Renal cortex interstitium (tissue), 15 donors: ENCODE data around the gene RAB3A. TPM values are rescaled to one million over a fixed set of nuclear protein-coding genes. Genes with fewer than 3 reads are reported as not detected.

Experiments used
- DNase-seq, 11 donors: peaks; one replicate each; pipeline ENCODE4 v3.0.0-alpha.2; 2013; ENCODE audit warnings: low read depth in 9 of 11, low spot score in 4 of 11; ENCODE audit errors: extremely low read depth in 1 of 11
- long read RNA-seq, 16 experiments: transcript quantifications; one replicate each; lab custom pipeline, GENCODE V29; 2026
- polyA plus RNA-seq, 3 donors: library from polyadenylated mRNA; unstranded; fragments of 120-200 nt; gene quantifications; one replicate each; pipeline ENCODE4 v1.2.1, GENCODE V29; 2013; ENCODE audit not compliant: insufficient read length in 3 of 3

Gene RAB3A, protein sequence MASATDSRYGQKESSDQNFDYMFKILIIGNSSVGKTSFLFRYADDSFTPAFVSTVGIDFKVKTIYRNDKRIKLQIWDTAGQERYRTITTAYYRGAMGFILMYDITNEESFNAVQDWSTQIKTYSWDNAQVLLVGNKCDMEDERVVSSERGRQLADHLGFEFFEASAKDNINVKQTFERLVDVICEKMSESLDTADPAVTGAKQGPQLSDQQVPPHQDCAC
- polyA plus RNA-seq = 1 to 10 TPM; 4.9 to 6.5 (median 5.4) TPM
- long read RNA-seq, donor 1, partial matches to known transcripts = 0 of 1 reads
- long read RNA-seq, donor 1, other reads (novel, unspliced or antisense) = 0 of 1 reads
- long read RNA-seq, donor 2, partial matches to known transcripts = 0 of 1 reads
- long read RNA-seq, donor 2, other reads (novel, unspliced or antisense) = 0 of 1 reads
- long read RNA-seq, donor 3, partial matches to known transcripts = 0 of 3 reads
- long read RNA-seq, donor 3, other reads (novel, unspliced or antisense) = 0 of 3 reads
- long read RNA-seq, donor 4, partial matches to known transcripts = 0 of 2 reads
- long read RNA-seq, donor 4, other reads (novel, unspliced or antisense) = 0 of 2 reads
- long read RNA-seq, donor 5, partial matches to known transcripts = 0 of 2 reads
- long read RNA-seq, donor 5, other reads (novel, unspliced or antisense) = 0 of 2 reads
- long read RNA-seq, donor 6, transcript RAB3A-201 (5 exons, 1,528 nt) = major isoform, 6 of 6 reads
- long read RNA-seq, donor 6, partial matches to known transcripts = 0 of 6 reads
- long read RNA-seq, donor 6, other reads (novel, unspliced or antisense) = 0 of 6 reads
- long read RNA-seq, donor 7, partial matches to known transcripts = 0 of 2 reads
- long read RNA-seq, donor 7, other reads (novel, unspliced or antisense) = 0 of 2 reads
- long read RNA-seq, donor 8 = 0 reads
- long read RNA-seq, donor 9, partial matches to known transcripts = 0 of 3 reads
- long read RNA-seq, donor 9, other reads (novel, unspliced or antisense) = 0 of 3 reads
- long read RNA-seq, donor 10, partial matches to known transcripts = 0 of 3 reads
- long read RNA-seq, donor 10, other reads (novel, unspliced or antisense) = 0 of 3 reads
- long read RNA-seq, donor 11, partial matches to known transcripts = 0 of 1 reads
- long read RNA-seq, donor 11, other reads (novel, unspliced or antisense) = 0 of 1 reads
- long read RNA-seq, donor 12, partial matches to known transcripts = 0 of 1 reads
- long read RNA-seq, donor 12, other reads (novel, unspliced or antisense) = 0 of 1 reads
- long read RNA-seq, donor 13, transcript RAB3A-201 (5 exons, 1,528 nt) = major isoform, 6 of 6 reads
- long read RNA-seq, donor 13, partial matches to known transcripts = 0 of 6 reads
- long read RNA-seq, donor 13, other reads (novel, unspliced or antisense) = 0 of 6 reads
- long read RNA-seq, donor 14, partial matches to known transcripts = 0 of 2 reads
- long read RNA-seq, donor 14, other reads (novel, unspliced or antisense) = 0 of 2 reads
- long read RNA-seq, donor 15 = 0 reads
- long read RNA-seq, donor 16, transcript RAB3A-201 (5 exons, 1,528 nt) = major isoform, 6 of 6 reads
- long read RNA-seq, donor 16, partial matches to known transcripts = 0 of 6 reads
- long read RNA-seq, donor 16, other reads (novel, unspliced or antisense) = 0 of 6 reads

GRCh38 chr19:18203863-18204393 is at the start of gene RAB3A:
Gene RAB3A (minus strand): TSS chr19:18204042. CDS start chr19:18202740, 1,302 bp downstream.
- DNase-seq = peak; percentile 100

GRCh38 chr19:18253130-18253529 is 49.3 kb upstream of the RAB3A start:
- DNase-seq = no peak

DNA sequence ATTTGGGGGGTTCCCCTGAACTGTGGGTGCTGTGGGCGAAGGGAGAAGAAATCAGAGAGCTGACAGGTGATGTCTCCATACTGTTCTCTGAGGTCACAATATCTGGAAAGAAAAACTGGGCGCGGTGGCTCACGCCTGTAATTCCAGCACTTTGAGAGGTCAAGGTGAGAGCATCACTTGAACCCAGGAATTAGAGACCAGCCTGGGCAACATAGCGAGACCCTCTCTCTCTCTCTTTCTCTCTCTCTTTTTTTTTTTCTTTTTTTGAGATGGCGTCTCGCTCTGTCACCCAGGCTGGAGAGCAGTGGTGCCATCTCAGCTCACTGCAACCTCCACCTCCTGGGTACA is 48.5 kb upstream of the RAB3A start:
- no peak for DNase-seq

DNA sequence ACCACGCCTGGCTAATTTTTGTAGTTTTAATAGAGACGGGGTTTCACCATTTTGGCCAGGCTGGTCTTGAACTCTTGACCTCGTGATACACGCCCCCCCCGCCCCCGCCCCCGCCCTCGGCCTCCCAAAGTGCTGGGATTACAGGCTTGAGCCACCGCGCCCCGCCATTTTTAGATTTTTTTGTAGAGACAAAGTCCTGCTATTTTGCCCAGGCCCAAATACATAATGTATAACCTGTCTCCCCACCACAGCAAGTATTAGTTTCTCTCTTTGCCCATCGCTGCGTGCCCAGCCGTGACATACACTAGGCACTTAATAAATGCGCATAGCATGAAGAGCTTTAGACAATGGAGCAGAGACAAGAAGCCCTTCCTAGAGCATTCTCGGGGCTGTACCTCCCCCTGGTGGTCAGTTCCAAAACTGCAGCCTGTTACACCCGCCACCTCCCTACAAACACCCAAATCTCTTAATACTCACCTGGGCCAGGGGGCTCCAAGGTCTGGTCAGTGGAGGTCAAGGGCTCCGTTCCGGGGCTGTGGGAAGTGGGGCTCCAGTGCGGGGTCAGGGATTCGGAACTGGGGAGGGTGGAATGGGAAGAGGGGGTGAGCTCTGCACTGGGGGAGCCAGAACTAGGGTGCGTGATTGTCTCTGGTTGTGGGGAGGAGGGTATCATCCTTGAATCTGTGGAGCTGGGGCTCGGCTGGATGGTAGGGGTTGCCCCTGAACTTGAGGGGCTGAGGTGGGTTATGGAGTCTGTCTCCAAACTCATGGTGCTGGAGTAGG is 47.9 kb upstream of the RAB3A start:
- peak in 4 of 11 donors; percentile 59 to 66 (median 62) for DNase-seq

DNA sequence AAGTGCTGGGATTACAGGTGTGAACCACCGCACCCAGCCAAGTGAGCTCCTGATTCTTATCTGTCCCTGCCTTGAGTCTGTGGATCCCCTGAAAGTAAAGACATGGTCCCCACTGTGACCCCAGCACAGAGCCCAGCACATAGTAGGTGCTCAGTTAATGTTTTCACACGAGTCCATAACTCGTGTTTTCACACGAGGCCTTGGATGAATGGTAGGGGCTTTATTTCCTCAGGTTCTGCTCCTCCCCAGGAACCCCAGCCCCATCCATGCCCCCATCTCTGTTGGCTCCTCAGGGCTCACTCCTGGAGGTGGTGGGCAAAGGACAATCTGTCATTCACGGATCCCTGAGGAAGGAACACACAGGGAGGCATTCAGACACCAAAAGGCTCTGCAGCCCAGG is 46.0 kb upstream of the RAB3A start:
- DNase-seq = no peak

DNA sequence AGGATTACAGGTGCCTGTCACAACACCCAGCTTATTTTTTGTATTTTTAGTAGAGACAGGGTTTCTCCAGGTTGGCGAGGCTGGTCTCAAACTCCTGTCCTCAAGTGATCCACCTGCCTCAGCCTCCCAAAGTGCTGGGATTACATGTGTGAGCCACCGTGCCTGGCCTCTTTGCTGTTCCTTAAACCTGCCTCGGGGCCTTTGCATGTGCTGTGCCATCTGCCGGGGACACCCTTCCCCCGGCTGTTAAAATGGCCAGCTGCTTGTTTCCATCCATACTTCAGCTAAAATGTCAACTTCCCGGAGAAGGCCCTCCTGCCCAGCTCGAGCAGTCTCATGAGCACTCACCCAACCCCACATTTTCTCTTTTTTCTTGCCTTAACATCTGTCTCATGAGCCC is 41.5 kb upstream of the RAB3A start:
- DNase-seq = no peak

GRCh38 chr19:18239303-18239702 is 35.5 kb upstream of the RAB3A start:
- no peak for DNase-seq

- DNase-seq = no peak
Measured at GRCh38 chr19:18234194-18234593, 30.4 kb upstream of the RAB3A start.

DNA sequence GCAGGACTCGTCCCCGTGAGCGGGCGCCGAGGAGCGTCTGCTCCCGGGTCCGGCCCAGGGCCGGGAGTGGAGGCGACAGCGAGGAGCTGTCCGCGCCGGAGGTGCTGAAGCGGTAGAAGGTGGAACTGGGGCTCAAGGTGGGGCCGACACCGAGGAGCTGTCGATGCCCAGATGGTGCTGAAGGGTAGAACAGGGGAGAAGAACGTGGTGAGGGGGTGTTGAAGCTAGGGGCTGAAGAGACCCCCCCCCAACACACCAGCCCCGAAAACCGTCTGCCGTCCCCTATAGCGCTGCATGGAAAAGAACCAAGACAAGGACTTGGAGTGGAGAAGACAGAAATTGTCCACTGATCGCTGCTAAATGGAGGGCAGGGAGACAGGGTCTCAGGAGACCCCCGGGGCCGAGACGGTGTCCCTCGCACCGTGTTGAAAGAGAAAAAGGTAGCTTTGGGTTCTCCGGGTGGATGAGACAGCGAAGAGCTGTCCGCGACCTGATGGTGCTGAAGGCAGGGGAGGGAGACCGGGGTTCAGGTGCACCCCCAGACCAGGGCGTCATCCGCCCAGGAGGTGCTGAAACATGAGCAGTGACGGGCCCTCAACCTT is 29.5 kb upstream of the RAB3A start:
- peak in 8 of 11 donors; percentile 46 to 74 (median 60) for DNase-seq

DNA sequence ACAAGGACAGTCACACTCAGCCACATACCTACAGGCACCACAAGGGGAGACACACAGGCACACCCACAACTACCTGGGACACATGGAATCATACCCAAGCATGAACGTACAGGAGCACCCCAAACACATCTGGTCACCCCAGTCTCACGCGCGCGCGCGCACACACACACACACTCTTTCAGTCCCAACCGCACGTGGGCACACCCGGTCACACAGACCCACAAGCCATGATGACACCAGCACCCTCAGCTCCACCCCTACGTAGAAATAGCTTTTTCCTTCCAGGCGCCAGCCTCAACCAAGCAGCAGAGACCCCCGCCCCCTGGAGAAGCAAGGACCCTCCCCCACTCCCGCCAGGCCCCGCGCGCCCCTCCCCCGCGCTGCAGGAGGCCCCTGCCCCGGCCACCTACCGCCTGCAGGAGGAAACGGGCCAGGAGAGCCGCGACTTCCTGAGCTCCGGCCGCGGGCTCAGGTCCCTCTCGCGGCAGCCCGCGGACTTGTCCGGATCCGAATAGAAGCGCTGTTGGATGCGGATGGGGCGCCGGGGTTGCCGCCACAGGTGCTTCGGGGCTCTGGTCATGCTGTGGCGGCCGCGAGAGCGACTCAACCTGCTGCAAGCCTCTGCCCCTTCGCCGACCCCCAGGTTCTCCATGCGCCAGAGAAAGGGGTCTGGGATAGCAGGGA is 28.8 kb upstream of the RAB3A start:
- no peak for DNase-seq

- DNase-seq = no peak
Measured at GRCh38 chr19:18231775-18232174, 27.9 kb upstream of the RAB3A start.

DNA sequence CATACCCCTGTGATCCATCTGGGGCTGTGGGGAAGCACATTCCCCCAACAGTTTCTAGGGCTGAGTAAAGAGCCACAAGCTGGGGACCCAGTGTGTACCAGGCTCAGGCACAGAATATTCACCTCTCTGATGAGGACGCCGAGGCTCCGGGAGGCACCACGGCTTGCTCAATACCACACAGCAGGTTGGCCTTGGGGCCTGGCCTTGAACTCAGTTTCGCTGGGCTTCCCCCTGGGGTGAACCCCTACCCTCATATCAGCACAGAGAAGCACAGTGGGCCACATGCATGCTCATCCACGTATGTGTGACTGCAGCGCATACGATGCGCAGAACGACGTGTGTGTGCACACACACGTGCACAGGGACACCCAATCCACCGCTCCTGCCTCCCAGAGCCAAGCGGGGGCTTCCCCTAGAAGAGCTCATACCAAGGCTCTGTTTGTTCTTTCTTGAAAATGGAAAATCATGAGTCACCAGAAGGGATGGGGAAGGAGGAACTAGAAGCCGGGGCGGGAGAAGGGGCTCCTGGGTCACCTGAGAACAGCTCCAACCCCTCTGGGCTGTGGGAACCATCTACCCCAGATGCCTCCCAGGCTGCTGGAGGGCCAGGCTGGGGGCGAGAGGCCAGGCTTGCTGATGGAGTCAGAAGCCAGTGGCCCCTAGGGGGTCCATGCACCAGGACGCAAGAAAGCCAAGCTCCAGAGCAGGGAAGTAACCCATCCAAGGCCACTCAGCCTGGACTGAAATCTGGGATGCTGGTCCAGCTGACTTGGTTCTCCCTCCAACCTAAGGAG is 27.3 kb upstream of the RAB3A start:
- DNase-seq = no peak

- DNase-seq = no peak
Measured at GRCh38 chr19:18229915-18230314, 26.1 kb upstream of the RAB3A start.

DNA sequence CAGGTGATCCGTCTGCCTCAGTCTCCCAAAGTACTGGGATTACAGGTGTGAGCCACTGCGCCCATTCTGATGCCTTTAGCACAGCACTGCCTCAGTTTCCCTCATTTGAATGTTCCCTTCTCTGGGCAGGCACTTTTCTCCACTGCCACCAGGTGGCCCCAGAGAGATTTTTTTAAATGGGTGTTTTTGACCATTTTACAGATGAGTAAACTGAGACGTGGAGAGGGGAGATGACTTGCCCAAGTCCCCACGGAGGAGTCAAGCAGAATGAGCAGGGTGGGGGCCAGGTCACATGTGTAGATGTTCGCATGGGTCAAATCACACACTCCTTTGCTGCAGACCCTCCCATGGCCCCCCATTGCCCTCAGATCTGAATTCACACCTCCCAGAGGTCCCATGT is 25.6 kb upstream of the RAB3A start:
- DNase-seq = no peak

GRCh38 chr19:18227781-18228271 is 24.0 kb upstream of the RAB3A start:
- DNase-seq = no peak
